Left renal pelvis (tissue), 4 donors: Measurements from ENCODE around the gene EXOC6B. TPM values are rescaled to one million over a fixed set of nuclear protein-coding genes. Genes with fewer than 3 reads are reported as not detected.

ENCODE experiments used
- DNase-seq, 4 donors: peaks; one replicate each; pipeline ENCODE4 v3.0.0-alpha.2; 2013; ENCODE audit warnings: low read depth in 4 of 4, low spot score in 3 of 4
- polyA plus RNA-seq, 4 donors: library from polyadenylated mRNA; unstranded; fragments of 120-200 nt; gene quantifications; one replicate each; pipeline ENCODE4 v1.2.1, GENCODE V29; 2013; ENCODE audit not compliant: insufficient read length in 4 of 4

EXOC6B gene
- polyA plus RNA-seq, 4 donors = 21.9 to 25.3 (median 24.0) TPM

GRCh38 chr2:72412214-72412613, 413.6 kb downstream of the EXOC6B start:
- no peak for DNase-seq

DNA sequence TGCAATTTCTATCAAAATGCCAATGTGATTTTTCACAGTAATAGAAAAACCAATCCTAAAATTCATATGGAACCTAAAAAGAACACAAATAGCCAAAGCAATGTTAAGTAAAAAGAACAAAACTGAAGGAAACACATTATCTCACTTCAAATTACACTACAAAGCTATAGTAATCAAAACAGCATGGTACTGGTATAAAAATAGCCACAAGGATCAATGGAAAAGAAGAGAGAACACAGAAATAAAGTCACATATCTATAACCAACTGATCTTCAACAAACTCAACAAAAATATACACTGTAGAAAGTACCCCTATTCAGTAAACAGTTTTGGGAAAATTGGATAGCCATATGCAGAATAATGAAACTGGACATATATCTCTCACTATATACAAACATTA, 426.0 kb downstream of the EXOC6B start:
- DNase-seq = no peak

DNA sequence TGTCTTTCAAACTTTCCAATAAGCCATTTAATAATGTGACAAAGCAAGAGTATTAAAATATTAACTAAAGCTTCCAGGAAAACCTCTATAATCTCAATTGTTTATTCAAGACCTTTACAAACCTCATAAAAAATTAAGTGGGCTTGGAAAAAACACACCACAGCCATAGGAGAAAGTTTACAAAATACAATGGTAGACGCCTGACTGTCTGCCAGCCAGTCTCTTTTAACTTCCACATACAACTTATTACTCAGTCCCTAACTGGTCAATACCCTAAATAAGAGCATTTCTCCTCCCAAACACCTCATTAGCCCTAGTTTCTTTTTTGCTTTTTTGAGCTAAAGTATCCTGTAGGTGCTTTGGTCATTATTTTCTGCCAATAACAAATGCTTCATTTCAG, 430.7 kb downstream of the EXOC6B start:
- no peak for DNase-seq

DNA sequence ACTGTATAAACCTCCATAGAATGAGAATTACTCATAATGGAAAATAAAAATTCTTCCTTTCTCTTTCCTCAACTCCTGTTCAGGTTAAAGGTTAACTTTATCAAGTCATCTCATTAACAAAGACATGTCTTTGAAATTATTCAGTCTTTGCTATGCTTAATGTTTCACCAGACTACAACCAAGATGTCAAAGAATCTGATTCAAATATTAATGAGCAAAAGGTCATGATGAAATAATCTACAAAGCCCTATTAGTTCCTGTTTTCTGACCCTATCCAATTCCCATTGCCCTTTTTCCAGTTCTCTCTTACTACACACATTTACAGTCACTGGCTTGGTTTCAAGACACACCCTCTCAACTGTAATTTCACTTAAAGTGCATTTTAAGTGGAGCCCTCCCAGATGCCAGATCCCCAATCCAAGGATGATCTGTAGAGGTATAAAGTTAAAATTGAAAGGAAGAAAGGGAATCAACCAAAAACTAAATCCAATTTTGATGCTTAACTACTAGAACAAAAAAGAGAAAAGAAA, 431.2 kb downstream of the EXOC6B start:
- no peak for DNase-seq

DNA sequence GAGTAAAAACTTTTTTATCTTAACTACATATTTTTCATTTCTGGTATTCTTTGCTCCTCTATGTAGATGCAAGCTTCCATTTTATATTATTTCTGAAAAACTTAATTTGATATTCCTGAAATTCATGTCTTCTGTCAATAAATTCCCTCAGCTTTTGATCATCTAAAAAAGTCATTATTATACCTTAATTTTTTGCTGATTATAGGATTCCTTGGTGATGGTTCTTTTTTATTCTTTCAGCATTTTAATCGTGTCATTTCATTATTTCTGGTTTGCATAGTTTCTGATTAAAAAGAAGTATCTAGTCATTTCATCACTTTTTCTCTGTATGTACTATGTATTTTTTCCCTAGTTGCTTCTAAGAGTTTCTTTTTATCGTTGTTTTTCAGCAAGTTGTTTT, 436.4 kb downstream of the EXOC6B start:
- no peak for DNase-seq

DNA sequence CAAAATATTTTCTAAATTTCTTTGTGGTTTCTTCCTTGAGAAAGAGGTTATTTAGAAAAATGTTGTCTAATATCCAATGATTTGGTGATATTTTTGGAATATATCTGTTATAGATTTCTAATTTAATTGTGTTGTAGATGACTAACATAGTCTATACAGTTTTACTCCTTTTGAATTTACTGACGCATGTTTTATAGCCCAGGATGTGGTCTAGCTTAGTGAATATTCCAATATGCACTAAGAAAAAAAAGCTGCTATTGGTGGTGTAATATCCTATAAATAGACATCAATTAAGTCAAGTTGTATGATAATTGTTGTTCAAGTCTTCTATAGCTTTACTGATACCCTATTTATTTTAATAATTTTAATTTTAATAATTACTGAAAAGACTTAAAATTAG, 437.6 kb downstream of the EXOC6B start:
- DNase-seq = no peak

- no peak for DNase-seq
Observed at GRCh38 chr2:72386288-72386687, 439.5 kb downstream of the EXOC6B start.

DNA sequence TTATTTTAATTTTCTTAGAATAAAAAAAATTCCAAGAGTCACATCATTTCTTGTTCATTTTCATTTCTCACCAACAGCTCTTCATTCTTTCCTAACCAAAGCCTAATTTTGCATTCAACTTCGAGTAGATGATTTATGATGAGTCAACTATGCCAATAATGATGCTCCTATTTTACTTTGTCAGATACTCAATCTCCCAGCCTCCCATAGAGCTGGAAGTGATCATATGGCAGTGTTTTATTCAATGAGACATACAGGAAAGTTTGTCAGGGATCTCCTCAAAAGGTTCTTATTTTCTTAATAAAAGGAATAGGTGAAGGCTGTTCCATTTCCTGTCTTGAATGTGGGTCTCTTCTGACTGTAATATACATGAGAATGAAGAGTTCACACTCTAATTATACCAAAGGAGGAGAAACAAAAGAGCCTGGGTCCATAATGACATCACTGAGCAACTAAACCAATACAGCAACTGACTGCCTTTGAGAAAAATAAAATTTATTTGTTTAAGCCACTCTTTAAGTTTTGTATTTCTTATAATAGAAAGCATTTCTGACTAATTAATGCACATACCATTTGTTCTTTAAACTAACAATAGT, 447.0 kb downstream of the EXOC6B start:
- no peak for DNase-seq

DNA sequence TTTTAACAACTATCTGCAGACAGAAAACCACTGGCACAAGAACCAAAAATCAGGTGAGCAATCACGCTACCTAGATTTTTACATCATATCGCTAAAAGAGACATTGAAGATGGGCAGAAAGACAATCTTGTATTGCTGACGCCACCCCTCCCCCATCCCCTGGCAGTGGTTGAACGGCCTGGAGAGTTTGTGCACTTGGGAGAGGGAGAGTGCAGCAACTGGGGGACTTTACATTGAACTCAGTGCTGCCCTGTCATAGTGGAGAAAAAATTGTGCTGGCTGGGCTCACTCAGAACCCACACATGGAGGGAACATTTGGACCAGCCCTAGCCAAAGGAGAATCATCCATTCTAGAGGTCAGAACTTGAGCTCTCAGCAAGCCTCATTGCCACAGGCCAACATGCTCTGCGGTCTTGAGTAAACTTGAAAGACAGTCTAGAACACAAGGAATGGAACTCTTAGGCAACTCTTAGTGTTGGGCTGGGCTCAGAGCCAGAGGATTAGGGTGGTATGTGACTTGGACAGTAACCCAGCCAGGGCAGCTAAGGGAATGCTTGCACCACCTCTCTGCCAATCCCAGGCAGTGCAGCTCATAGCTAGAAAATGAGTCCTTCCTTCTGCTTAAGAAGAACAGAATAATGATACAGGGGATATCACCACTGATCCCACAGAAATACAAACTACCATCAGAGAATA, 458.2 kb downstream of the EXOC6B start:
- DNase-seq = no peak

DNA sequence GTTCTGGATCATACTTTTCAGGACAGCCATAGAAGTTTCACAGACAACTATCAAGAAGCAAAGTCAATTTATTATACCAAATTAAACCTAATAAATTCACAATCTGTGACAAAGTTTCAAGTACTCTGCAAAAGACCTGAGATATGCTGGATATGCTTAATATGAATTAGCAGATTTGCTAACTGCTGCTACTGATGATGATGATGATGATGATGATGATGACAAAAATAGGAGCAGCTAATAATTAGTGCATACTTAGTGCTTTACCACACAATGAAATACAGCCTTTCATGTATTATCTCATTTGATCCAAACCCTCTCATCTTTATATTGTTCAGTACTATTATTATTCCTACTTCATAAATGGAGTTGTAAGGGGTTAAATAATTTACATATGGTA, 462.4 kb downstream of the EXOC6B start:
- DNase-seq = no peak

DNA sequence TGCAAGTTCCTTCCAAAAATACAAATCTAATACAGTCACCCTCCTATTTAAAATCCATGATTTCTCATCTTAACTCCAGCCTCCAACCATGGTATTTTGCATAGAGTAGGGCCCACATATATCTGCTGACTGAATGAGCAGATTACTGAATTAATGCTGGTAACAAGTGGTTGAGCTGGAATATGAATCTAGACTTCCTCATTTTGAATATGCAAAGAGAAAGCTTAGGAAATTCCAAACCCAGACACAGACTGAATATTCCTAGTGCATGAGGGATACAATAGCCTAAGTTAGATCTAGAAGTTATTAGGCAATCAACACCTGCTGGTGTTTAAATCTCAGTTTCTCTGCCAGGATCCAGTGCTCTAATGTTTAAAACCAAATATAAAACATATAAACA, 463.1 kb downstream of the EXOC6B start:
- no peak for DNase-seq

- no peak for DNase-seq
Observed at GRCh38 chr2:72361521-72361920, 464.3 kb downstream of the EXOC6B start.

GRCh38 chr2:72361042-72361441, 464.8 kb downstream of the EXOC6B start:
- no peak for DNase-seq

DNA sequence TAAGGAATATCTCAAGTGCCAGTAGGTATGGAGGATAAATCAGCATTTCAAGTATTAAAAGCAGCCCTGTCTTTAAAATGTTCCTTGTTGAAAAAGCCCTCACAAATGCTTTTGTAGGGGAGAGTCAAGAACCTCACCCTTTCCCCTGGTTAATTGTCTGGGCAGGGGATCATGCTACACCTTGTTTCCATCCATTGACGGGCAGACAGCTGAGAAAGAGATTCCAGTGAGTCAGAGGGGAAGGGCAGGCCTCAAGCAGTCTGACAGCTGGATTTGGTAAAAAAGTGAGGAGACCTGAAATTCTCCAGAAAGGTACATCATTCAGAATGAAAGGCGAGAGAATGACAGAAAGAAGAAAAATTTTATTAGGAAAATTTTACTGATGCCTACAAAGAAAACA, 475.0 kb downstream of the EXOC6B start:
- DNase-seq = no peak

GRCh38 chr2:72349016-72349415, 476.8 kb downstream of the EXOC6B start:
- no peak for DNase-seq

- DNase-seq = no peak
Observed at GRCh38 chr2:72347081-72347480, 478.8 kb downstream of the EXOC6B start.

DNA sequence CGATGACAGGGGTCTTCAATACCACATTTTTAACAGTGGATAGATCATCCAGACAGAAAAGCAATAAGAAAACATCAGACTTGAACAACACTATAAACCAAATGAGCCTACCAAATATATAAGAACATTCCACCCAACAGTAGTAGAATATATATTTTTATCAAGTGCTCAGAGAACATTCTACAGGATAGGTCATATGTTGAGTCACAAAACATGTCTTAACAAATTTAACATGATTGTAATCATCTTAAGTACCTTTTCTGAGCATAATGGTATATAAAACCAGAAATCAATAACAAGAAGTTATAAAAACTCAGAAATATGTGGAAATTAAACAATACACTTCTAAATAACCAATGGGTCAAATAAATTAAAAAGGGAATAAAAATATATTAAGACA, 484.2 kb downstream of the EXOC6B start:
- DNase-seq = no peak

DNA sequence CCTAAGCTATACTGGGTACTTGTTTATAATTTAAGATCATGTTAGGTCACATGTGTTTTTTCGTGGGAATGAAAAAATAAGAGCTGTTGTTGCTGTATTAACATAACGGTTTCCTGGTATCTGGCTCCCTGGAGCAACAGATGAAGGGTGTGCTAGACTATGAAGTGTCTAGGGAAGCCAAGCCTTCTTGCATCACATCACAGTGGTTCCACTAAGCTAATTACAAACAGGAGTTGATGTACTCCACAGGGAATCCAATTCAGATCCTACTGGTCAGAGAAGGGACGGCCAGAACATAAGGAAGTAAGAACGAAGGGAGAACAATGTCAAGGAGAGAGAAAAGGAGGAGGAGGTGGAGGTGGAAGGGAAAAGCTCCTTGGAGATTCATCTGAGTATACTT, 485.2 kb downstream of the EXOC6B start:
- no peak for DNase-seq

DNA sequence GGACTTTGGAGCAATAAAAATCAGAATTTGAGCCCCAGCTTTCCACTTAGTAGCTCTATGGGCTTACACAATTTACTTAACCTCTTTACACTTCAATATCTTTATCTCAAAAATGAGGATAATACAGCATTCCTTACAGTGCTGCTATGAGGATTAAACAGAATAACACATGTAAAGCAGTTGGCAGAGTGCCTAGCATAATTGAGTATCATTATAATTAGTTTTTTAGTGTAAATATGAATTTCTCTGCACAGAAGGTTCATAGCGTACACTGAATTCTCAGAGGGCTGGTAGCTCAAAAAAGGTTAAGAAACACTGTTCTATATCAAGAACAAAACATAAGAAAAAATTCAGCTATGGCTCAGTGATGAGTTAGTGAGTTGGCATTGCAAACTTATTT, 487.8 kb downstream of the EXOC6B start:
- DNase-seq = no peak

GRCh38 chr2:72332720-72333119, 493.1 kb downstream of the EXOC6B start:
- no peak for DNase-seq

GRCh38 chr2:72330652-72331051, 495.2 kb downstream of the EXOC6B start:
- peak in 2 of 4 donors; percentile 19 to 20 for DNase-seq

DNA sequence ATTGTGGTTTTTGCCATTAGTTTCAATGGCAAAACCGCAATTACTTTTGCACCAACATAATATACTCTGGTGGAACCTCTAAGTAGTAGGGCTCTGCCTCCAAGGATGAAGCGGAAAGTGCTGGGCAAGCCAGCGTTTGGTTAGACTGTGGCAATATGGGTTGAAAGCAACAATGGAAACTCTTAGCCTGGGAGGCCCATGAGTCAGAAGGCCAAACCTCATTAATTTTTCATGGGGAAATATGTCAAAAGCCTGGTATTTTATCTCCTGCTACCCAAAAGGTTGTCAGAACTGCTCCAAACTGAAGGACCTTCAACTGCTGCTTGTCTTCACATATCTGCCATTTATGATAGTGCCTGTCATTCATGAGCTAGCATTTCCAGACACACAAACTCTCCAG, 499.1 kb downstream of the EXOC6B start:
- no peak for DNase-seq
